ENCODE results near the gene ATG7. TPM values are rescaled to one million over a fixed set of nuclear protein-coding genes. Genes with fewer than 3 reads are reported as not detected.

ATG7 gene, protein sequence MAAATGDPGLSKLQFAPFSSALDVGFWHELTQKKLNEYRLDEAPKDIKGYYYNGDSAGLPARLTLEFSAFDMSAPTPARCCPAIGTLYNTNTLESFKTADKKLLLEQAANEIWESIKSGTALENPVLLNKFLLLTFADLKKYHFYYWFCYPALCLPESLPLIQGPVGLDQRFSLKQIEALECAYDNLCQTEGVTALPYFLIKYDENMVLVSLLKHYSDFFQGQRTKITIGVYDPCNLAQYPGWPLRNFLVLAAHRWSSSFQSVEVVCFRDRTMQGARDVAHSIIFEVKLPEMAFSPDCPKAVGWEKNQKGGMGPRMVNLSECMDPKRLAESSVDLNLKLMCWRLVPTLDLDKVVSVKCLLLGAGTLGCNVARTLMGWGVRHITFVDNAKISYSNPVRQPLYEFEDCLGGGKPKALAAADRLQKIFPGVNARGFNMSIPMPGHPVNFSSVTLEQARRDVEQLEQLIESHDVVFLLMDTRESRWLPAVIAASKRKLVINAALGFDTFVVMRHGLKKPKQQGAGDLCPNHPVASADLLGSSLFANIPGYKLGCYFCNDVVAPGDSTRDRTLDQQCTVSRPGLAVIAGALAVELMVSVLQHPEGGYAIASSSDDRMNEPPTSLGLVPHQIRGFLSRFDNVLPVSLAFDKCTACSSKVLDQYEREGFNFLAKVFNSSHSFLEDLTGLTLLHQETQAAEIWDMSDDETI
- total RNA-seq: 31.3 and 46.6 TPM in 2 replicates

- TF ChIP-seq, protein P1, sequence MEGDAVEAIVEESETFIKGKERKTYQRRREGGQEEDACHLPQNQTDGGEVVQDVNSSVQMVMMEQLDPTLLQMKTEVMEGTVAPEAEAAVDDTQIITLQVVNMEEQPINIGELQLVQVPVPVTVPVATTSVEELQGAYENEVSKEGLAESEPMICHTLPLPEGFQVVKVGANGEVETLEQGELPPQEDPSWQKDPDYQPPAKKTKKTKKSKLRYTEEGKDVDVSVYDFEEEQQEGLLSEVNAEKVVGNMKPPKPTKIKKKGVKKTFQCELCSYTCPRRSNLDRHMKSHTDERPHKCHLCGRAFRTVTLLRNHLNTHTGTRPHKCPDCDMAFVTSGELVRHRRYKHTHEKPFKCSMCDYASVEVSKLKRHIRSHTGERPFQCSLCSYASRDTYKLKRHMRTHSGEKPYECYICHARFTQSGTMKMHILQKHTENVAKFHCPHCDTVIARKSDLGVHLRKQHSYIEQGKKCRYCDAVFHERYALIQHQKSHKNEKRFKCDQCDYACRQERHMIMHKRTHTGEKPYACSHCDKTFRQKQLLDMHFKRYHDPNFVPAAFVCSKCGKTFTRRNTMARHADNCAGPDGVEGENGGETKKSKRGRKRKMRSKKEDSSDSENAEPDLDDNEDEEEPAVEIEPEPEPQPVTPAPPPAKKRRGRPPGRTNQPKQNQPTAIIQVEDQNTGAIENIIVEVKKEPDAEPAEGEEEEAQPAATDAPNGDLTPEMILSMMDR (IDR thresholded peaks at IDR 0.05; ENCODE audit: insufficient read depth, low read length, poor library complexity, severe bottlenecking): no peak
- Histone ChIP-seq H3K4me3 (ENCODE audit: low read depth, low read length) (peak within 1 kb of the TSS; percentile 93), H3K36me3 (ENCODE audit: control insufficient read depth, insufficient read depth, low read length) (peaks cover 3% of the 10 kb centered on the region)
These were observed at the start of gene ATG7 for GRCh38 chr3:11271986-11272904. Gene ATG7 (plus strand): TSS chr3:11272397. CDS start chr3:11298696, 26,299 bp downstream.

GRCh38 chr3:11224010-11224409 lies 48.2 kb upstream of the ATG7 start:
- Histone ChIP-seq H3K4me3 (ENCODE audit: low read depth, low read length) (no peak overlapping the region), H3K27me3 (ENCODE audit: control insufficient read depth, insufficient read depth, low read length) (no peaks in the 10 kb centered on the region)
- TF ChIP-seq, protein P1 (IDR thresholded peaks at IDR 0.05; ENCODE audit: insufficient read depth, low read length, poor library complexity, severe bottlenecking): no peak

More at GRCh38 chr3:11271986-11272904, at the start of gene ATG7:
- peak; percentile 77 for DNase-seq (ENCODE audit: low read depth)
- H3K27me3 ChIP-seq (ENCODE audit: control insufficient read depth, insufficient read depth, low read length): no peaks in the 10 kb centered on the region

DNA sequence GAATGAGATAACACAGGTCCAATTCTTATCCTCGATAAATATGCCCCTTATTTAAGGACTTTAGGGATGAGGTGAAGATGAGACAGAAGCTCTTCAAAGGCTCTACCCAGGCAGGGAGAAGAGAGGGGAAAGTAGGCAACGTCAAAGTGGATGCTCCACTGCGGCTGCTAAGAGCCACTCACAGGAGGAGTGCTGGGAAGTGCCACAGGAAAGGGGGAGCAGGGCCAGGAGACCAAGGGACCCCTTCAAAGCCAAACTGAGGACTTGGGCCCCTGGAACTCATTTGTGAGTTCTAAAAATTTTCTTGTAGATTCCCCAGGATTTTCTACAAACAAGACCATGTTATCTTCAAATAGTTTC lies 47.3 kb upstream of the ATG7 start:
- Histone ChIP-seq H3K36me3 (ENCODE audit: control insufficient read depth, insufficient read depth, low read length) (no peaks in the 10 kb centered on the region), H3K4me3 (ENCODE audit: low read depth, low read length) (no peak overlapping the region), H3K27me3 (ENCODE audit: control insufficient read depth, insufficient read depth, low read length) (no peaks in the 10 kb centered on the region)
- no peak for DNase-seq (ENCODE audit: low read depth)
- TF ChIP-seq, protein P1 (IDR thresholded peaks at IDR 0.05; ENCODE audit: insufficient read depth, low read length, poor library complexity, severe bottlenecking): no peak

More at GRCh38 chr3:11224010-11224409, 48.2 kb upstream of the ATG7 start:
- no peaks in the 10 kb centered on the region for H3K36me3 ChIP-seq (ENCODE audit: control insufficient read depth, insufficient read depth, low read length)
- no peak for DNase-seq (ENCODE audit: low read depth)

DNA sequence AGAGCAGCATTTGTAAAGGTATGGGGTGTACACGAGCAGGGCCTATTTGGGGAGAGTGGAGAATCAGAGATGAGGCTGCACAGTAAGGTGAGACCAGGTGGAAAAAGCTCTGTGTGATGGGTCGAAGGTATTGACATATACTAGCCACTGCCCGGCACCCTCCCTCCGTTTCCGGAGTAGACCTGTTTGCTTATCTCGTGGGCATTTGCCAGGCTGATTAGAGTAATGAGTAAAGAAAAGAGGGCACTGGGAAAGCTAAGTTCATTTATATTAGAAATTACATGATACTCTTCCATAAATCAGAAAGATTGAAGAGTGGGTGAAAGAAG lies 46.2 kb upstream of the ATG7 start:
- Histone ChIP-seq H3K36me3 (ENCODE audit: control insufficient read depth, insufficient read depth, low read length) (no peaks in the 10 kb centered on the region), H3K4me3 (ENCODE audit: low read depth, low read length) (peak overlapping the region; percentile 29)
- DNase-seq (ENCODE audit: low read depth): no peak

DNA sequence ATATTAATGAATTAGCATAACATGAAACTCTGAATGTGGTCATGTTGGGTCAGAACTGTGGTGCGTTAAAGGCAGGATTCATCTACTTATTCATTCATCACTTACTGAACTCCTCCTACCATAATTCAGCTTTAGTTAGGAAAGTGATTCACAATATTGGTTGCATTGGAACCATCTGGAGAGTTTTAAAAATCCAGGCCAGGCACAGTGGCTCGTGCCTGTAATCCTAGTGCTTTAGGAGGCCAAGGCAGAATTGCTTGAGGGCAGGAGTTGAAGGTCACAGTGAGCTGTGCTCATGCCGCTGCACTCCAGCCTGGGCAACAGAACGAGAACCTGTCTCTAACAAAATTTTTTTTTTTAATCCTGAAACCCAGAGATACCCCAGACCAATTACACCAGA lies 44.2 kb upstream of the ATG7 start:
- Histone ChIP-seq H3K4me3 (ENCODE audit: low read depth, low read length) (no peak overlapping the region), H3K36me3 (ENCODE audit: control insufficient read depth, insufficient read depth, low read length) (no peaks in the 10 kb centered on the region)
- TF ChIP-seq, protein P1 (IDR thresholded peaks at IDR 0.05; ENCODE audit: insufficient read depth, low read length, poor library complexity, severe bottlenecking): no peak

More for the DNA sequence above, 46.2 kb upstream of the ATG7 start:
- no peaks in the 10 kb centered on the region for H3K27me3 ChIP-seq (ENCODE audit: control insufficient read depth, insufficient read depth, low read length)
- TF ChIP-seq, protein P1 (IDR thresholded peaks at IDR 0.05; ENCODE audit: insufficient read depth, low read length, poor library complexity, severe bottlenecking): no peak

More for the DNA sequence above, 44.2 kb upstream of the ATG7 start:
- H3K27me3 ChIP-seq (ENCODE audit: control insufficient read depth, insufficient read depth, low read length): no peaks in the 10 kb centered on the region
- no peak for DNase-seq (ENCODE audit: low read depth)

Measured in kidney epithelial cell (primary cell).